K562 (cell line): Measurements from ENCODE around the gene ZMAT3. TPM values are rescaled to one million over a fixed set of nuclear protein-coding genes. Genes with fewer than 3 reads are reported as not detected.

Source experiments
- CBX3 ChIP-seq, 2 experiments: IDR thresholded peaks; 1 replicate in 1 of 2; 2 replicates in 1 of 2; pipeline ENCODE4 v1.6.1; 2012; ENCODE audit warnings: inconsistent platforms in 2 of 2, low read length in 2 of 2, borderline replicate concordance in 1 of 2, control low read depth in 1 of 2
- CC2D1A ChIP-seq: fragments of 450-650 bp; IDR thresholded peaks from 2 replicates; pipeline ENCODE4 v1.6.1; 2017; ENCODE audit warnings: mild to moderate bottlenecking
- DNMT1 ChIP-seq: fragments of 450-650 bp; IDR thresholded peaks from 2 replicates; pipeline ENCODE4 v1.6.1; 2016; ENCODE audit warnings: antibody characterized with exemption, mild to moderate bottlenecking
- KHSRP ChIP-seq: fragments of 450-650 bp; IDR thresholded peaks from 2 replicates; pipeline ENCODE4 v1.6.1; 2017
- MECOM ChIP-seq: fragments of 250-450 bp; sonication (Bioruptor Pico); IDR thresholded peaks from 2 replicates; pipeline ENCODE4 v1.8.0; 2022; ENCODE audit warnings: inconsistent platforms
- MTF1 ChIP-seq: fragments of 250-450 bp; sonication (Bioruptor Pico); IDR thresholded peaks from 2 replicates; pipeline ENCODE4 v1.9.0; 2021; ENCODE audit warnings: moderate library complexity, mild to moderate bottlenecking, inconsistent platforms, borderline replicate concordance
- PRMT5 ChIP-seq: sonication (generic); formaldehyde crosslinking; IDR thresholded peaks from 2 replicates; pipeline ENCODE4 v1.5.0; 2020; ENCODE audit warnings: missing genetic modification reagents
- RAD21 ChIP-seq, 2 experiments: fragments of 250-450 bp in 1 of 2; fragments of 450-650 bp in 1 of 2; sonication (Bioruptor Pico) in 1 of 2; formaldehyde crosslinking in 1 of 2; IDR thresholded peaks in 1 of 2; conservative IDR thresholded peaks in 1 of 2; 2 replicates each; pipeline versions ENCODE4 v1.4.0 to v1.8.0; 2020 to 2022; ENCODE audit warnings: mild to moderate bottlenecking in 2 of 2, moderate library complexity in 1 of 2
- RBM22 ChIP-seq: fragments of 200-400 bp; formaldehyde crosslinking; IDR thresholded peaks from 2 replicates; pipeline ENCODE4 v1.6.1; 2018; ENCODE audit warnings: low read length, low read depth; ENCODE audit not compliant: poor library complexity, severe bottlenecking
- SREBF2 ChIP-seq: sonication (generic); formaldehyde crosslinking; IDR thresholded peaks from 2 replicates; pipeline ENCODE4 v1.4.0; 2020; ENCODE audit warnings: mild to moderate bottlenecking, missing genetic modification reagents
- STAT5A ChIP-seq: IDR thresholded peaks from 2 replicates; pipeline ENCODE4 v1.6.1; 2012; ENCODE audit warnings: low read length, inconsistent platforms, borderline replicate concordance
- TCFL5 ChIP-seq: fragments of 250-450 bp; sonication (Bioruptor Pico); conservative IDR thresholded peaks from 2 replicates; pipeline ENCODE4 v1.6.1; 2021; ENCODE audit warnings: mild to moderate bottlenecking, moderate library complexity, matching md5 sums
- TEAD2 ChIP-seq: fragments of 450-650 bp; IDR thresholded peaks from 2 replicates; pipeline ENCODE4 v1.6.1; 2016; ENCODE audit warnings: missing genetic modification characterization, control low read depth, missing compliant biosample characterization
- ZNF146 ChIP-seq: IDR thresholded peaks from one replicate; pipeline ENCODE4 v1.6.1; 2018; ENCODE audit warnings: missing compliant biosample characterization; ENCODE audit not compliant: unreplicated experiment
- ZNF384 ChIP-seq: IDR thresholded peaks from 2 replicates; pipeline ENCODE4 v1.6.1; 2012; ENCODE audit warnings: low read depth, low read length, improper control_type of control experiment
- ZNF431 ChIP-seq: sonication (generic); formaldehyde crosslinking; IDR thresholded peaks from 2 replicates; pipeline ENCODE4 v1.8.0; 2022; ENCODE audit warnings: mild to moderate bottlenecking, missing genetic modification reagents
- ZNF707 ChIP-seq: fragments of 250-450 bp; sonication (Bioruptor Pico); conservative IDR thresholded peaks from 2 replicates; pipeline ENCODE4 v1.8.0; 2022; ENCODE audit warnings: inconsistent platforms, mild to moderate bottlenecking, moderate library complexity
- polyA plus RNA-seq, 8 experiments: library from polyadenylated mRNA; depleted of rRNA in 4 of 8; stranded (reverse) in 5 of 8; unstranded in 3 of 8; fragments of >200 nt; fragmentation: Nextera tagmentation in 2 of 8; fragmentation: Illumina TruSeq in 1 of 8; extraction: Ambion mirVana in 2 of 8; extraction: Trizol in 1 of 8; gene quantifications; 2 replicates each; pipeline versions ENCODE4 v1.2.1 to v1.2.3, GENCODE V29; 2011 to 2014; ENCODE audit warnings: inconsistent platforms in 1 of 8, missing spikeins in 1 of 8
- total RNA-seq, 7 experiments: library from RNA; depleted of rRNA in 6 of 7; stranded (reverse); fragments of >200 nt in 6 of 7; fragmentation: Illumina TruSeq in 2 of 7; extraction: Trizol in 2 of 7; gene quantifications; 2 replicates each; pipeline versions ENCODE4 v1.2.1 to v1.2.3, GENCODE V29; 2011 to 2021; ENCODE audit warnings: low replicate concordance in 1 of 7
- TF ChIP-seq, protein P1 (sequence below): sonication (generic); formaldehyde crosslinking; IDR thresholded peaks from 2 replicates; pipeline ENCODE4 v1.8.1; 2022; ENCODE audit warnings: missing genetic modification reagents
- TF ChIP-seq, protein P2 (sequence below): sonication (generic); formaldehyde crosslinking; IDR thresholded peaks from 2 replicates; pipeline ENCODE4 v1.9.0; 2022; ENCODE audit warnings: mild to moderate bottlenecking, missing genetic modification reagents
- TF ChIP-seq, protein P3 (sequence below): sonication (generic); formaldehyde crosslinking; IDR thresholded peaks from 2 replicates; pipeline ENCODE4 v1.8.1; 2023; ENCODE audit warnings: mild to moderate bottlenecking, missing genetic modification reagents
- TF ChIP-seq, protein P4 (sequence below), 2 experiments: IDR thresholded peaks; 2 replicates each; pipeline ENCODE4 v1.6.1; 2012; ENCODE audit warnings: improper control_type of control experiment in 2 of 2, low read depth in 2 of 2, low read length in 2 of 2, borderline replicate concordance in 1 of 2
- TF ChIP-seq, protein P5 (sequence below): sonication (generic); formaldehyde crosslinking; IDR thresholded peaks from 2 replicates; pipeline ENCODE4 v1.8.1; 2023; ENCODE audit warnings: mild to moderate bottlenecking, missing genetic modification reagents

ZMAT3 gene
- total and polyA plus RNA-seq, 9 of the 15 experiments (the other 6 are each of a cell fraction or from before 2014, with no cell fraction given) = 0.87 to 5.1 (median 3.9) TPM

DNA sequence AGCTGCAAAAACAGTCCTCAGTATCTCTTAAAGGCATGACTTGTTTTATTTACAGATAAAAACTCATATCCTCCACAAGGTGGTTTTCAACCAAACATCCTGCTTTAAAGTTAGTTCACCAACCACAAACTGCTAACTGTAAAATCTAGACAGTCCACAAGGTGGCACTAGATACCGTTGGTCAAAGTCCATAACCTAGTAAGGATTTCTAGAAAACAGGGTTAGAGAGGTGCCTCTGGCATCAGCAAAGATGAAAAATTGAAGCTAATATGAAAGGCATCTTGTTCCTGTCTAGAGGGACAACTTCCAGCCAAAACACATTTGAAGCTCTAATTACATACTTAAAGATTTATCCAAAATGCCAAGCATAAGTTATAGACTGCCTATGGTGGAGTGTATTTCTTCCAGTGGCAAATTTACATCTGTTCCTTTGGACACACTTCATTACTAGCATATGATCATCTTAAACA is 56.0 kb downstream of the ZMAT3 start (continued):
- TF ChIP-seq CC2D1A = 0 out of 2 replicates have a peak, but pooled peaks have one; percentile 34
- no peak for TF ChIP-seq ZNF431 (CRISPR knock-in tag)
- TF ChIP-seq, protein P1, sequence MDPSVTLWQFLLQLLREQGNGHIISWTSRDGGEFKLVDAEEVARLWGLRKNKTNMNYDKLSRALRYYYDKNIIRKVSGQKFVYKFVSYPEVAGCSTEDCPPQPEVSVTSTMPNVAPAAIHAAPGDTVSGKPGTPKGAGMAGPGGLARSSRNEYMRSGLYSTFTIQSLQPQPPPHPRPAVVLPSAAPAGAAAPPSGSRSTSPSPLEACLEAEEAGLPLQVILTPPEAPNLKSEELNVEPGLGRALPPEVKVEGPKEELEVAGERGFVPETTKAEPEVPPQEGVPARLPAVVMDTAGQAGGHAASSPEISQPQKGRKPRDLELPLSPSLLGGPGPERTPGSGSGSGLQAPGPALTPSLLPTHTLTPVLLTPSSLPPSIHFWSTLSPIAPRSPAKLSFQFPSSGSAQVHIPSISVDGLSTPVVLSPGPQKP (CRISPR knock-in tag) = no peak
- TF ChIP-seq SREBF2 = no peak
- TF ChIP-seq ZNF146 (CRISPR knock-in tag) = no peak
- TF ChIP-seq, protein P2, sequence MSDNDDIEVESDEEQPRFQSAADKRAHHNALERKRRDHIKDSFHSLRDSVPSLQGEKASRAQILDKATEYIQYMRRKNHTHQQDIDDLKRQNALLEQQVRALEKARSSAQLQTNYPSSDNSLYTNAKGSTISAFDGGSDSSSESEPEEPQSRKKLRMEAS (CRISPR knock-in tag) = no peak
- TF ChIP-seq TEAD2 (tag) = no peak
- TF ChIP-seq DNMT1 = no peak
- TF ChIP-seq, protein P3, sequence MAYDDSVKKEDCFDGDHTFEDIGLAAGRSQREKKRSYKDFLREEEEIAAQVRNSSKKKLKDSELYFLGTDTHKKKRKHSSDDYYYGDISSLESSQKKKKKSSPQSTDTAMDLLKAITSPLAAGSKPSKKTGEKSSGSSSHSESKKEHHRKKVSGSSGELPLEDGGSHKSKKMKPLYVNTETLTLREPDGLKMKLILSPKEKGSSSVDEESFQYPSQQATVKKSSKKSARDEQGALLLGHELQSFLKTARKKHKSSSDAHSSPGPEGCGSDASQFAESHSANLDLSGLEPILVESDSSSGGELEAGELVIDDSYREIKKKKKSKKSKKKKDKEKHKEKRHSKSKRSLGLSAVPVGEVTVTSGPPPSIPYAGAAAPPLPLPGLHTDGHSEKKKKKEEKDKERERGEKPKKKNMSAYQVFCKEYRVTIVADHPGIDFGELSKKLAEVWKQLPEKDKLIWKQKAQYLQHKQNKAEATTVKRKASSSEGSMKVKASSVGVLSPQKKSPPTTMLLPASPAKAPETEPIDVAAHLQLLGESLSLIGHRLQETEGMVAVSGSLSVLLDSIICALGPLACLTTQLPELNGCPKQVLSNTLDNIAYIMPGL (CRISPR knock-in tag) = no peak
- TF ChIP-seq ZNF707 (CRISPR knock-in tag) = no peak
- TF ChIP-seq PRMT5 (CRISPR knock-in tag) = no peak
- TF ChIP-seq CBX3 (IDR thresholded peaks at IDR 0.05; ENCODE audit: borderline replicate concordance in 1 of 2, low read length in 2 of 2) = 0 out of 3 replicates have a peak, but pooled peaks of 1 of the 2 experiments have one; percentile 23
- TF ChIP-seq RAD21 (CRISPR knock-in tag; conservative IDR thresholded peaks at IDR 0.05 in 1 of 2, IDR thresholded peaks at IDR 0.05 in 1 of 2) = peak; percentile 96 to 97
- no peak for TF ChIP-seq TCFL5 (CRISPR knock-in tag)
- no peak for TF ChIP-seq MTF1
- TF ChIP-seq, protein P4, sequence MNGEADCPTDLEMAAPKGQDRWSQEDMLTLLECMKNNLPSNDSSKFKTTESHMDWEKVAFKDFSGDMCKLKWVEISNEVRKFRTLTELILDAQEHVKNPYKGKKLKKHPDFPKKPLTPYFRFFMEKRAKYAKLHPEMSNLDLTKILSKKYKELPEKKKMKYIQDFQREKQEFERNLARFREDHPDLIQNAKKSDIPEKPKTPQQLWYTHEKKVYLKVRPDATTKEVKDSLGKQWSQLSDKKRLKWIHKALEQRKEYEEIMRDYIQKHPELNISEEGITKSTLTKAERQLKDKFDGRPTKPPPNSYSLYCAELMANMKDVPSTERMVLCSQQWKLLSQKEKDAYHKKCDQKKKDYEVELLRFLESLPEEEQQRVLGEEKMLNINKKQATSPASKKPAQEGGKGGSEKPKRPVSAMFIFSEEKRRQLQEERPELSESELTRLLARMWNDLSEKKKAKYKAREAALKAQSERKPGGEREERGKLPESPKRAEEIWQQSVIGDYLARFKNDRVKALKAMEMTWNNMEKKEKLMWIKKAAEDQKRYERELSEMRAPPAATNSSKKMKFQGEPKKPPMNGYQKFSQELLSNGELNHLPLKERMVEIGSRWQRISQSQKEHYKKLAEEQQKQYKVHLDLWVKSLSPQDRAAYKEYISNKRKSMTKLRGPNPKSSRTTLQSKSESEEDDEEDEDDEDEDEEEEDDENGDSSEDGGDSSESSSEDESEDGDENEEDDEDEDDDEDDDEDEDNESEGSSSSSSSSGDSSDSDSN (IDR thresholded peaks at IDR 0.05; ENCODE audit: borderline replicate concordance in 1 of 2, low read depth in 2 of 2, low read length in 2 of 2) = no peak
- no peak for TF ChIP-seq MECOM (CRISPR knock-in tag)
- no peak for TF ChIP-seq KHSRP
- TF ChIP-seq ZNF384 = no peak
- TF ChIP-seq RBM22 = no peak
- no peak for TF ChIP-seq STAT5A
- TF ChIP-seq, protein P5, sequence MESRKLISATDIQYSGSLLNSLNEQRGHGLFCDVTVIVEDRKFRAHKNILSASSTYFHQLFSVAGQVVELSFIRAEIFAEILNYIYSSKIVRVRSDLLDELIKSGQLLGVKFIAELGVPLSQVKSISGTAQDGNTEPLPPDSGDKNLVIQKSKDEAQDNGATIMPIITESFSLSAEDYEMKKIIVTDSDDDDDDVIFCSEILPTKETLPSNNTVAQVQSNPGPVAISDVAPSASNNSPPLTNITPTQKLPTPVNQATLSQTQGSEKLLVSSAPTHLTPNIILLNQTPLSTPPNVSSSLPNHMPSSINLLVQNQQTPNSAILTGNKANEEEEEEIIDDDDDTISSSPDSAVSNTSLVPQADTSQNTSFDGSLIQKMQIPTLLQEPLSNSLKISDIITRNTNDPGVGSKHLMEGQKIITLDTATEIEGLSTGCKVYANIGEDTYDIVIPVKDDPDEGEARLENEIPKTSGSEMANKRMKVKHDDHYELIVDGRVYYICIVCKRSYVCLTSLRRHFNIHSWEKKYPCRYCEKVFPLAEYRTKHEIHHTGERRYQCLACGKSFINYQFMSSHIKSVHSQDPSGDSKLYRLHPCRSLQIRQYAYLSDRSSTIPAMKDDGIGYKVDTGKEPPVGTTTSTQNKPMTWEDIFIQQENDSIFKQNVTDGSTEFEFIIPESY (CRISPR knock-in tag) = 0 out of 2 replicates have a peak, but pooled peaks have one; percentile 36
